NCI-H1105 (cell line): ENCODE data around the gene RAD23A.
A peak's percentile ranks its signal among the peaks of the same experiment; 100 is the strongest.
"Not testable (repeated sequence)": the region's sequence is repeated elsewhere in the genome, so short reads cannot be mapped to it uniquely, and the experiment has no call there.

Source experiments
- DNase-seq: peaks from one replicate; lab custom pipeline; 2025; lab: John Stamatoyannopoulos, UW

The RAD23A gene

DNA sequence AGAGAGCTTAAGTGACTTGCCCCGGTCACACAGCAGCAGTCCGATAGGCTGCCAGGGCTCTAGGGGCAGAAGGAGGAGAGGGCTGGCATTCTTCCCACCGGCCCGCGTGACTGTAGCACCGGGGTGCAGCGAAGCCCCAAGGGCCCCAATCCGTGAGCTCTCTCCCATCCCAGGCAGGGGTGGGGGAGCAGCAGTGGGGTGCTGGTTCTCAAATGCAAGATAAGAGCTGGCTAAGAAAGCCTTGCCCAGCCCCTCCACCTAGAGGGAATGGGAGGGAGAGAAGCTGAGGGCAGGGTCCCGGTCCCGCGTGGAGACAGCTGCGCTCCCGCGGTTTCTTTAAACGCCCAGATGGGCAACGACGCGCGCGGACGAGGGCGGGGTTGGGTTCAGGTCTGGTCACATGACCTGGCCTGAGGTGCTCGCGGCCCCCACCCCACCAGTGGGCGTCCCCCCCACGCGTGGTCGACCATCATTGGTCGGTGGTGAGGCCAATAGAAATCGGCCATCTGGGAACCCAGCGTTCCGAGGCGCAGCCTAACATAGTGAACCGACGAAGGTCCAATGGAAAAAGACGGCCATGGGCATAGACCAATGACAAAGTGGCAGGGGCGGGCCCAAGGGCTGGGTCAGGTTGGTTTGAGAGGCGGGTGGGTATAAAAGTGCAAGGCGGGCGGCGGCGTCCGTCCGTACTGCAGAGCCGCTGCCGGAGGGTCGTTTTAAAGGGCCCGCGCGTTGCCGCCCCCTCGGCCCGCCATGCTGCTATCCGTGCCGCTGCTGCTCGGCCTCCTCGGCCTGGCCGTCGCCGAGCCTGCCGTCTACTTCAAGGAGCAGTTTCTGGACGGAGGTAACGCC is 7.5 kb upstream of the RAD23A start, which contains the start of gene CALR:
Gene CALR (plus strand): TSS at position 683 of the 852 bp plus-strand sequence. CDS start 71 bp downstream, at position 754.
- DNase-seq = peak; percentile 99

DNA sequence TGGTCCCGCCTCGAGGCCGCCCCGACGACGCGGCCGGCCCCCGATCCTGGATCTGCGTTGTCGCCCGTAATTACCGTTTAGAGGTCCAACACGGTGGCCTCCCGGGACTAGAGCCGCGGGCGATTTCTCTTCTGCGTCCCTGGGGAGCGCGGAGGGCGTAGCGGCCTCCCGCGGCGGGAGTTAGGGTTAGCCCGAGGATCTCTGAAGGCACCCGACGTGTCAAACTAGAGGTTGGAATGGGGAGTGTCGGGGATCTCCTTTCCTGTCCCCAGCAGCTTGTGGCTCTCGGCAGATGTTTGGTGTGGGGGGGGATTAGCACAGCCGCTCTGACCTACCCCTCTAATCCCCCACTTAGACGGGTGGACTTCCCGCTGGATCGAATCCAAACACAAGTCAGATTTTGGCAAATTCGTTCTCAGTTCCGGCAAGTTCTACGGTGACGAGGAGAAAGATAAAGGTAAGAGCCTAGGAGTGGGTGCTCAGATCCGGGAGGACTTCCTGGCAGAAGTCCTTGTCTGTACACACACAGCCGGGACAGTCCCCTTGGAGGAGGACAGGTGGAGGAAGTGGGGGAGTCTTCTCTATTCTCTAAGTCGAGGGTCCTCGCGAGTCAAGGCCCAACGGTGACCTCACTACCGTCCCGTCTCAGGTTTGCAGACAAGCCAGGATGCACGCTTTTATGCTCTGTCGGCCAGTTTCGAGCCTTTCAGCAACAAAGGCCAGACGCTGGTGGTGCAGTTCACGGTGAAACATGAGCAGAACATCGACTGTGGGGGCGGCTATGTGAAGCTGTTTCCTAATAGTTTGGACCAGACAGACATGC is 6.7 kb upstream of the RAD23A start:
- DNase-seq = no peak

DNA sequence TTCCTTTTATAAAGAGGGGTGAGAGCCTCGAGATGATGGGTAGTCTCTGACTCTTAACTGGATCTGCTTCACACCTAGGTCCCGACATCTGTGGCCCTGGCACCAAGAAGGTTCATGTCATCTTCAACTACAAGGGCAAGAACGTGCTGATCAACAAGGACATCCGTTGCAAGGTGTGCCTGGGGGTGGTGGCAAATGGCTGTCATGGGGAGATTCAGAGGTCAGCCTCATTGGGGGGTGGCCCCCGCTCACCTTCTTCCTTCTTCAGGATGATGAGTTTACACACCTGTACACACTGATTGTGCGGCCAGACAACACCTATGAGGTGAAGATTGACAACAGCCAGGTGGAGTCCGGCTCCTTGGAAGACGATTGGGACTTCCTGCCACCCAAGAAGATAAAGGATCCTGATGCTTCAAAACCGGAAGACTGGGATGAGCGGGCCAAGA is 5.7 kb upstream of the RAD23A start:
- no peak for DNase-seq

DNA sequence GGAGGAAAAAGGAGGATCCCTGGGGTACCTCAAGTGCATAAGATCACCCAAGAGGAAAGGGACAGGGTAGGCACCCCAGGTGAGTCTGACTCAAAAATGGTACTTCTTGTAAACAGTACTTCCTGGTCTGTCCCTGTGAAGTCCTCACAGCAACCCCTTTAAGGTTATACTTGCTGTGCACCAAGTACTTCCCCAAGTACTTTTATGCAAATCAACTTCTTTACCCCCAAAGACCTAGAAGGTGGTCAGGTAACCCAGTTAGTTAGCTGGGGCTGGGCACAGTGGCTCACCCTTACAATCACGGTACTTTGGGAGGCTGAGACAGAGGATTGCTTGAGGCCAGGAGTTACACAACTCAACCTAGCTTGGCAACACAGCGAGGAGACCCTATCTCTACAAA is 4.8 kb upstream of the RAD23A start:
- DNase-seq = no peak

DNA sequence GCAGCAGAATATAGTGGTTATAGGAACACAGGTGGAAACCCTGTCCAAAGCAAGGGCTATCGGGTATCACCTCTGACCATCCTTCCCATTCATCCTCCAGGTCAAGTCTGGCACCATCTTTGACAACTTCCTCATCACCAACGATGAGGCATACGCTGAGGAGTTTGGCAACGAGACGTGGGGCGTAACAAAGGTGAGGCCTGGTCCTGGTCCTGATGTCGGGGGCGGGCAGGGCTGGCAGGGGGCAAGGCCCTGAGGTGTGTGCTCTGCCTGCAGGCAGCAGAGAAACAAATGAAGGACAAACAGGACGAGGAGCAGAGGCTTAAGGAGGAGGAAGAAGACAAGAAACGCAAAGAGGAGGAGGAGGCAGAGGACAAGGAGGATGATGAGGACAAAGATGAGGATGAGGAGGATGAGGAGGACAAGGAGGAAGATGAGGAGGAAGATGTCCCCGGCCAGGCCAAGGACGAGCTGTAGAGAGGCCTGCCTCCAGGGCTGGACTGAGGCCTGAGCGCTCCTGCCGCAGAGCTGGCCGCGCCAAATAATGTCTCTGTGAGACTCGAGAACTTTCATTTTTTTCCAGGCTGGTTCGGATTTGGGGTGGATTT is 2.1 kb upstream of the RAD23A start:
- DNase-seq = no peak

DNA sequence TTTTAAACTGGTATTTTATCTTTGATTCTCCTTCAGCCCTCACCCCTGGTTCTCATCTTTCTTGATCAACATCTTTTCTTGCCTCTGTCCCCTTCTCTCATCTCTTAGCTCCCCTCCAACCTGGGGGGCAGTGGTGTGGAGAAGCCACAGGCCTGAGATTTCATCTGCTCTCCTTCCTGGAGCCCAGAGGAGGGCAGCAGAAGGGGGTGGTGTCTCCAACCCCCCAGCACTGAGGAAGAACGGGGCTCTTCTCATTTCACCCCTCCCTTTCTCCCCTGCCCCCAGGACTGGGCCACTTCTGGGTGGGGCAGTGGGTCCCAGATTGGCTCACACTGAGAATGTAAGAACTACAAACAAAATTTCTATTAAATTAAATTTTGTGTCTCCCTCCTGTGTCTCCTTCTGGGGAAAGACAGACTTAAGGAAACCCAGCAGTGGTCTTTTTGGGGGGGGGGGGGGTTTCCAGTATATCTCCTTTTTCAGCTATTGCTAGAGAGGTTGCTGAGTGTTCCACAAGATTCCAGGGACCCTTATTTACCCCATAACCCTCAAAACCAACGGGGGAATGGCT is 1.5 kb upstream of the RAD23A start:
- no peak for DNase-seq

DNA sequence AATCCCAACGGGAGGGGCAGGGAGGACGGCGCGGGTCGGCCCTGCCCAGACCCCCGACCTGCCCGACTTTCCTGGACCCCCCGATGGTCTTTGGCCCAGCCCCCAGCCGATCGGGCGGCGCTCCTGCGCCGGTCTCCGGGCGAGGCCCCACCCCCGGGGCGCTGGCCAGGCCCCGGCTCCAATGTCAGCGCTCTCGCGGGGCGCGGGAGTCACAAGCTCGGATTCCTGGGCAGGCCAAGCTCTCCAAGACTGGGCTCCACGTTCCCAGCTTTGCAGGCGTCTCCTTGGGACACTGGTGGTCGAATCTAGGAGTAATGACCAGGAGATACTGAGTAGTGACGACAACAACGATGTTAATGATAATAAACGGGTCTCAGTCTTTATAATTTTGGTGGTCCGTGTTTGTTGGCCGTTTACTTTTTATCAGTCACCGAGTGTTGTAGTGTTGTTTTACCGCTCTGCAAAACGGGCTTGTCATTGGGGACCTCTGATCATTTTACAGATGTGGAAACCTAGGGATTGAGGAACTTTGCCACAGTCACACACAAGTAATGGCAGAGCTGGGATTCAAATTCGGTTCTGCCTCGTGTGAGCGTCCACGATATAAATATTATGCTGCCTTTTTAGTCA is 545 bp downstream of the RAD23A start:
- no peak for DNase-seq

DNA sequence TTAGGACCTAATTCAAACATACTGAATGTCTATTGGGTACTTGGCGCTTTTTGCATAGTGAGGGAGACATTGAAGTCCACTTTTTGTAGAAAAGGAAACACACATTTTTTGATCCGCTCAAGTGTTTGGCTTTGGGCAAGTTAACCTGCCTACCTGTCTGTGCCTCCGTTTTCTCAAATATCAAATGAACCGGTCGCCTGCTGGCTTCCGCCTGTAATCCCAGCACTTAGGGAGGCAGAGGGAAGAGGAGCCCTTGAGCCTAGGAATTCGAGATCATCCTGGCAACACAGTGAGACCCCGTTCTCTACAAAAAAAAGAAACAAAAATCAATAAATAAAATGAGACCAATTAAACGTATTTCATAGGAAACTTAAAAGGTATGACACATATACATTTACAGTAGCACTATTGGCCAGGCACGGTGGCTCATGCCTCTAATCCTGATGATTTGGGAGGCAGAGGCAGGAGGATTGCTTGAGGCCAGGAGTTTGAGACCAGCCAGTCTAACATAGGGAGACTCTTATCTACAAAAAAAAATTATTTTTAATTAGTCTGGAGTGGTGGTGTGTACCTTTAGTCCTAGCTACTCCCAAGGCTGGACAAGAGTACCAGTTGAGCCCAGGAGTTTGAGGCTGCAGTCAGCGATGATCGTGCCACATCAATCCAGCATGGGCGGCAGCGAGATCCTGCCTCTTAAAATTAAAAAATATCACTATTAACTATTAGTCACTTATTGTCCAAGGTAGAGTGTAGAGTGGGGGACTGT is 1.3 kb downstream of the RAD23A start:
- DNase-seq = no peak

DNA sequence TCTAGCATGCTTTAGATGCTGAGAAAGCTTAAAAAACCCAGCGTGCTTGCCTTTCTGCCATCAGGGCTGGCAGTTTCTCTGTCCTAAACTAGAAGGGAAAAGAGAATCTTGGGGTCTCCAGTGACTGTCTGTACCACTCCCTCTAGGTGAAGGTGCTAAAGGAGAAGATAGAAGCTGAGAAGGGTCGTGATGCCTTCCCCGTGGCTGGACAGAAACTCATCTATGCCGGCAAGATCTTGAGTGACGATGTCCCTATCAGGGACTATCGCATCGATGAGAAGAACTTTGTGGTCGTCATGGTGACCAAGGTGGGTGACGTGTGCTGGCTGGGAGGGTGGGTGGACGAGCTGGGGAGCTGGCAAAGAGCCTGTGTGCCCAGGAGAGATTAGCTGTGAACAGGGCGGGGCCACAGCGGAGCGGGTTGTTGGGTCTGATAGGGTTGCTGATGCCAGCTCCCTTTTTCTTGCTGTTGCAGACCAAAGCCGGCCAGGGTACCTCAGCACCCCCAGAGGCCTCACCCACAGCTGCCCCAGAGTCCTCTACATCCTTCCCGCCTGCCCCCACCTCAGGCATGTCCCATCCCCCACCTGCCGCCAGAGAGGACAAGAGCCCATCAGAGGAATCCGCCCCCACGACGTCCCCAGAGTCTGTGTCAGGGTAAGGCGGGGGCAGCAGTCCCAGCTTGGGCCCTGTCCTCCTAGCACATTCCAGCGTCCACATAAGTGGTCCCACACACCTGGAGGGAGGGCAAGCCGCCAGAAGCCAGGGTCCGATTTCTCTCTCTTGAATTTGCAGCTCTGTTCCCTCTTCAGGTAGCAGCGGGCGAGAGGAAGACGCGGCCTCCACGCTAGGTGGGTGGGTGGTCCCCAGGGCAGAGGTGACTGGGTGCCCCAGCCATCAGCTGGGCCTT is 2.3 kb downstream of the RAD23A start:
- DNase-seq = no peak

DNA sequence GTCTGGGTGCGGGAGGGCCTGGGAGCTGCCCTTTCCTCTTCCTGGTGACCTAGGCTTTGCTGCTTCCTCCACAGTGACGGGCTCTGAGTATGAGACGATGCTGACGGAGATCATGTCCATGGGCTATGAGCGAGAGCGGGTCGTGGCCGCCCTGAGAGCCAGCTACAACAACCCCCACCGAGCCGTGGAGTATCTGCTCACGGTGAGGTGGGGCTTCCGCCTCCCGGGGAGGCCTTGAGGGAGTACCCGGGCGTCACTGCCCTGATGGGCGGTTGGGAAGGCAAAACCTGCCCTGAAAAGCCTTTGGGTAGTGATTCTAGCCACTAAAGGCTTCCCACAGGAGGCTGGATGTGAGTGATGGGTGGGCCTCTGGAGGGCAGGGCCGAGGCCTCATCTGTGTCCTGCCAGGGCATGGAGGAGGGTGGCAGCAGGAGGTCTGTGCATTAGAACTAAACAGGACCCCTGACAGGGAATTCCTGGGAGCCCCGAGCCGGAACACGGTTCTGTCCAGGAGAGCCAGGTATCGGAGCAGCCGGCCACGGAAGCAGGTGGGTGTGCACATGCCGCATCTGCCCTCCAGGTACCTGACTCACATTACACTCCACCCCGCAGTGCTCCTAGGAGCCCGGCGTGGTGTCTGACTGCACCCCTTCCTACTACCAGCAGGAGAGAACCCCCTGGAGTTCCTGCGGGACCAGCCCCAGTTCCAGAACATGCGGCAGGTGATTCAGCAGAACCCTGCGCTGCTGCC is 3.1 kb downstream of the RAD23A start:
- DNase-seq = no peak

DNA sequence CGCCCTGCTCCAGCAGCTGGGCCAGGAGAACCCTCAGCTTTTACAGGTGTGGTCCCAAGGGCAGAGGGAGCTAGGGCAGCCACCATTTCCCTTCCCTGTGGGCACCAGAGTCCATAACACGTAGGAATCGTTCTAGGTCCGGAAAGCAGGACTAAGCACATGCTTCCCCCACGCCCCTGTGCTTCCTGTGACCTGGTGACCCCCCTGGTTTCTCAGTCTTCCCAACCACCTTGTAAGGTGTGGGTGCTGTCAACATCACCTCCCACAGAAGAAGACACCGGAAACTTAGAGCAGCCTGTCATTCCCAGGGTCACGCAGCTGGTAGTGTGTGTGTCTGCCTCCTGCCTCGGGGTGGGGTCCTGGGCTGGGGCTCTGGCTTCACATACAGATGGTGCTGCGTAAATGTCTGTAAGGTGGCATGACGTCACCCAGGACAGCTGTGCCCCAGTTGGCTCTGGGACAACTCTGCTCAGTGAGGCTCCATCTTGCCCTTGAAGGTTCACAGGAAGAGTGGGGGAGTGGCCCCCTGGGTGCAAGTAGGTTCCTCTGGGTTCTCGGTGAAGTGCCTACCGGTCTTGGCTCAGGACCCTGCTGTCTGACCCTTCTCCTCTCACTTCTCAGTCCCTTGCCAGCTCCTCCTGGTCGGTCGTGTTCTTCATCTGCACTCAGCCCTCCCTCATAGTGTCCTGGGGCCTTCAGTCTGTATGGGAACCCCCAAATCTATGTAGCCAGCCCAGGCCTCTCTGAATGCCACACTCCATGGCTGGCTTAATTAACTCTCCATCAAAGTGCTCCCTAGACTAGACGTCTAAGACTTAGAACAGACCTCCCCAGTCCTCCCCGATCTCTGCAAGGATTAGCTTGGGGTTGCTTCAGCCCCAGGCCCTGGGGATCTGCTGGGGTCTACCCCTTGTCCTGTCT is 4.0 kb downstream of the RAD23A start:
- no peak for DNase-seq

DNA sequence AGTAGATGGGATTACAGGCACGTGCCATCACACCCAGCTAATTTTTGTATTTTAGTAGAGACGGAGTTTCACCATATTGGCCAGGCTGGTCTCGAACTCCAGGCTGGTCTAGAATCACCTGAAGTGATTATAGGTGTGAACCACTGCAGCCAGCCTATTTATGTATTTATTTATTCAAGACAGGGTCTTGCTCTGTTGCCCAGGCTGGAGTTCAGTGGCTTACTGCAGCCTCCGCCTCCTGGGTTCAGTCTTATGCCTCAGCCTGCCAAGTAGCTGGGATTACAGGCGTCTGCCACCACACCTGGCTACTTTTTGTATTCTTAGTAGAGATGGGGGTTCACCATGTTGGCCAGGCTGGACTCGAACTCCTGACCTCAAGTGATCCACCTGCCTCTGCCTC is 6.4 kb downstream of the RAD23A start:
- DNase-seq = not testable (repeated sequence)

DNA sequence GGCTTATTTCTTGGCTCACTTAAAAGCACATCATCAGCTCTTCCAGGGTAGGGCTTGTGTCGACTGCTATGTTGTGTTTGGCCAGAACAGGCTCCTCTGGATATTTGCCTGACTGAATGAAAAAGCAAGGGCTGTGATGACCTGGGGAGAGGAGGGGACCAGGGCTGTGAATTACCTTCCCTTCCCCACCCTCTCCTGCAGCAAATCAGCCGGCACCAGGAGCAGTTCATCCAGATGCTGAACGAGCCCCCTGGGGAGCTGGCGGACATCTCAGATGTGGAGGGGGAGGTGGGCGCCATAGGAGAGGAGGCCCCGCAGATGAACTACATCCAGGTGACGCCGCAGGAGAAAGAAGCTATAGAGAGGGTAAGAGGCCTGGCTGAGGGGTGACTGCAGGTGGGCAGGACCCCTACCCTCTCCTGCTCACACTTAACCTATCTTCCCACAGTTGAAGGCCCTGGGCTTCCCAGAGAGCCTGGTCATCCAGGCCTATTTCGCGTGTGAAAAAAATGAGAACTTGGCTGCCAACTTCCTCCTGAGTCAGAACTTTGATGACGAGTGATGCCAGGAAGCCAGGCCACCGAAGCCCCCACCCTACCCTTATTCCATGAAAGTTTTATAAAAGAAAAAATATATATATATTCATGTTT is 7.0 kb downstream of the RAD23A start:
- DNase-seq = no peak

DNA sequence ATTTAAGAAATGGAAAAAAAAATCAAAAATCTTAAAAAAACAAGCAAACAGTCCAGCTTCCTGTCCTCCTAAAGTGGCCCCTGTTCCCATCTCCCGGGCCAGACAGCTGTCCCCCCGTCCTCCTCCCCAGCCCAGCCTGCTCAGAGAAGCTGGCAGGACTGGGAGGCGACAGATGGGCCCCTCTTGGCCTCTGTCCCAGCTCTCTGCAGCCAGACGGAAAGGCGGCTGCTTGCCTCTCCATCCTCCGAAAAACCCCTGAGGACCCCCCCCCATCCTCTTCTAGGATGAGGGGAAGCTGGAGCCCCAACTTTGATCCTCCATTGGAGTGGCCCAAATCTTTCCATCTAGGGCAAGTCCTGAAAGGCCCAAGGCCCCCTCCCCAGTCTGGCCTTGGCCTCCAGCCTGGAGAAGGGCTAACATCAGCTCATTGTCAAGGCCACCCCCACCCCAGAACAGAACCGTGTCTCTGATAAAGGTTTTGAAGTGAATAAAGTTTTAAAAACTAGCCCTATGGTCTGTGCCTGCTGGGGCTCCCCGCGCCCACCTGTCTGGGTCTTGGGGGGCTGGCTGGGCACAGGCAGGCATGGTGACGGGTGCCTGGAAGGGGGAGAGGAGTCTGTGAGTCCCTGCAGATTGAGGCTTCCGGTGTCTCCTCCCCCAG is 7.6 kb downstream of the RAD23A start:
- DNase-seq = no peak

DNA sequence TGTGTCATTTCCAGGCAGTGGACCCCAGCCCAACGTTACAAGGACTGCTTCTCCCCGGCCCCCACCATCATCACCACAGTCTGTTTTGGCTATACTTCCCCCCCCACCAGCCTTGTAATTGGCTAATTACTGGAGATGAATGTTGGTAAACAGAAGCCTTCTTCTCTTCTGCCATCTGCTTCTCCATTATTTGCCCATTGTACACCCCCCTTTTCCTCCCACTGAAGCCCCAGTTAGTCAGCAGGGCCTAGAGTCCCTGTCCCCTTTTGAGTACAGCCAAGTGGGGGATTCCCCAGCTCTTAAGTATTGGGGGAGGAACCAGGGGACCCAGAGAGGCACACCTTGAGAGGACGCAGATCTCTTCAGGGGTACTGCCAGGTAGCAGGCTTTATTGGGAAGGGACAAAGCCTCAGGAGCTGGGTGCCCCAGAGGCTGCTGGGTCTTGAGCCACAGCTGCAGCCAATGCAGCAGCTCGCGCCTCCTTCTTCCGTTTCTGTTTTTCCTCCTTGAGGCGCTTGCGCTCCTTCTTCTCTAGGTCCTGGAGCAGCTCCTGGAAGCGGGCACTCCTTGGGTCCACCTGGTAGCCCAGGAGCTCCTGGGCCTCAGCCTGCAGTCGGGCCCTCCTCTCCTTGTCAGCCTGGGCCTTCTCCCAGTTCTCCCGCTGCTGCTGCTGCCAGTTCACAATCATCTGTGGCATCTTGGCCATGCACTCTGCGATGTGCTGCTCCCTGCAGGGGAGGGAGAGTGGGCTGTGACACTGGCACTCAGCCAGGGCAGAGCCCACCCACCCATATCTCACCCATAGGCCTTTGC is 8.3 kb downstream of the RAD23A start:
- DNase-seq = no peak

DNA sequence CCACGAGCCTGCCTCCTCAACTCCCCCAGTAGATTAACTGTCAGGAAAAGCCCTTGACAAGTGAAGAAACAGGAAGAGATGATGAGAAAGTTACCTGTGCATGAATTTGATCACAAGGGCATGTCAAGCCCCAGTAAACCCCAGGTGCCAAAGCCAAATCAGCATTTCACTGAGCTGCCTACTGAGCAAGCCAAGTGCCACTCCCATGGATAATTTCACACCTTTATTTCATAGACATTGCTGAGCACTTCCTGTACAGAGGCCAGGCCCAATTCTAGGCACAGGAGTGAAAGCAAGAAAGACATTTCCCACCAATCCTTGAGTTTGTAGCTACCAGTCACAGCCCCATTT is 8.9 kb downstream of the RAD23A start:
- no peak for DNase-seq
